ENCODE results near the gene R3HDM1.

- TF ChIP-seq CTCF (IDR thresholded peaks at IDR 0.05) (no peak), POLR2A (IDR thresholded peaks at IDR 0.05) (no peak)
These were observed 157.7 kb downstream of the R3HDM1 start for GRCh38 chr2:135688978-135689377.
